K562 (cell line): ENCODE results near the gene SH3BGRL2. TPM values are rescaled to one million over a fixed set of nuclear protein-coding genes. Genes with fewer than 3 reads are reported as not detected.

Experiments
- ATAC-seq: fragments of 200-7000 bp; cut with Tn5 transposase; 3 replicates; pipeline ENCODE4 v1.9.1; 2020; ENCODE audit warnings: moderate library complexity
- BruUV-seq: library from RNA; stranded (reverse); fragments of 400-500 nt; replicated peaks from 2 replicates; lab custom pipeline; 2021; lab: Mats Ljungman, UMichigan
- CTCF ChIA-PET: fragments of 300-600 bp; formaldehyde crosslinking; extraction: SDS; loops from one replicate; lab custom pipeline; 2021; ENCODE audit warnings: low intra/inter-chr PET ratio; lab: Yijun Ruan, JAX
- POLR2A ChIA-PET: fragments of 300-600, 350-650 bp; sonication (Branson Sonifier 250); formaldehyde crosslinking; extraction: SDS; loops from one replicate; lab custom pipeline; 2021; ENCODE audit warnings: antibody characterized with exemption, inconsistent platforms; lab: Yijun Ruan, JAX
- DNase-seq, 4 experiments: peaks; one replicate each; pipeline versions ENCODE4 v3.0.0 to v3.0.0-alpha.2; 2011 to 2018; ENCODE audit warnings: low spot score in 3 of 4, mixed read lengths in 3 of 4; ENCODE audit errors: extremely low read depth in 1 of 4
- FAIRE-seq: peaks from 2 replicates; lab custom pipeline; 2011; peaks lifted over from hg19 to GRCh38; lab: Jason Lieb, UNC
- H2AFZ ChIP-seq: 2 replicates; pipeline ENCODE4 v1.6.0; 2011; ENCODE audit warnings: low read depth, low read length, control low read depth, inconsistent platforms
- H3K27ac ChIP-seq: fragments of 200-600 bp; 3 replicates; pipeline ENCODE4 v1.8.0; 2011; ENCODE audit warnings: low read depth, mild to moderate bottlenecking, control low read depth, inconsistent platforms, low read length, moderate library complexity, mixed read lengths; ENCODE audit errors: extremely low read depth
- H3K27me3 ChIP-seq, 2 experiments: fragments of 300-600 bp in 1 of 2; 2 replicates in 1 of 2; 3 replicates in 1 of 2; pipeline versions ENCODE4 v1.6.0 to v1.8.0; 2011; ENCODE audit warnings: inconsistent platforms in 2 of 2, low read length in 2 of 2, mild to moderate bottlenecking in 1 of 2, mixed read lengths in 1 of 2, moderate library complexity in 1 of 2; ENCODE audit not compliant: control insufficient read depth in 2 of 2, insufficient read depth in 2 of 2
- H3K36me3 ChIP-seq: fragments of 300-600 bp; 3 replicates; pipeline ENCODE4 v1.8.0; 2011; ENCODE audit warnings: mild to moderate bottlenecking, low read length, inconsistent platforms; ENCODE audit not compliant: control insufficient read depth, insufficient read depth
- H3K4me1 ChIP-seq, 2 experiments: fragments of 200-600 bp in 1 of 2; replicated peaks in 1 of 2; 2 replicates in 1 of 2; 3 replicates in 1 of 2; pipeline versions ENCODE4 v1.5.1 to v1.8.0; 2011; ENCODE audit warnings: inconsistent platforms in 2 of 2, low read length in 2 of 2, mild to moderate bottlenecking in 1 of 2, mixed read lengths in 1 of 2, moderate library complexity in 1 of 2; ENCODE audit not compliant: control insufficient read depth in 2 of 2, insufficient read depth in 2 of 2
- H3K4me2 ChIP-seq: 2 replicates; pipeline ENCODE4 v1.6.1; 2011; ENCODE audit warnings: low read length, control low read depth, inconsistent platforms, mixed read lengths; ENCODE audit not compliant: insufficient read depth
- H3K4me3 ChIP-seq: fragments of 200-600 bp; sonication (generic), shearing (Covaris generic); 2 replicates; pipeline ENCODE4 v1.5.1; 2016; ENCODE audit warnings: control low read depth, inconsistent platforms
- H3K79me2 ChIP-seq: fragments of 200-600 bp; 3 replicates; pipeline ENCODE4 v1.8.0; 2011; ENCODE audit warnings: low read length, inconsistent platforms; ENCODE audit not compliant: control insufficient read depth, insufficient read depth
- H3K9ac ChIP-seq, 2 experiments: 2 replicates each; pipeline versions ENCODE4 v1.6.0 to v1.6.1; 2011; ENCODE audit warnings: low read depth in 2 of 2, low read length in 2 of 2, control low read depth in 1 of 2, inconsistent platforms in 1 of 2, mild to moderate bottlenecking in 1 of 2, mixed read lengths in 1 of 2; ENCODE audit not compliant: insufficient read depth in 1 of 2
- H3K9me1 ChIP-seq: one replicate; pipeline ENCODE4 v1.6.0; 2011; ENCODE audit warnings: inconsistent platforms, mild to moderate bottlenecking, low read length, moderate library complexity; ENCODE audit not compliant: control insufficient read depth, insufficient read depth
- H3K9me3 ChIP-seq: replicated peaks from 2 replicates; pipeline ENCODE4 v1.5.1; 2011; ENCODE audit warnings: low read depth, low read length, inconsistent platforms; ENCODE audit not compliant: control insufficient read depth, insufficient read depth
- H4K20me1 ChIP-seq: replicated peaks from 2 replicates; pipeline ENCODE4 v1.6.1; 2011; ENCODE audit warnings: low read length, inconsistent platforms, mixed read lengths; ENCODE audit not compliant: control insufficient read depth, insufficient read depth
- FOXA3 ChIP-seq, 2 experiments: fragments of 450-650 bp in 1 of 2; sonication (generic) in 1 of 2; formaldehyde crosslinking; IDR thresholded peaks in 1 of 2; conservative IDR thresholded peaks in 1 of 2; 2 replicates each; pipeline versions ENCODE4 v1.4.0 to v1.8.0; 2020 to 2022; ENCODE audit warnings: mild to moderate bottlenecking in 2 of 2, missing genetic modification reagents in 1 of 2
- MAFK ChIP-seq: IDR thresholded peaks from 2 replicates; pipeline ENCODE4 v1.6.1; 2011; ENCODE audit warnings: low read length, improper control_type of control experiment
- MEIS2 ChIP-seq: fragments of 450-650 bp; IDR thresholded peaks from 2 replicates; pipeline ENCODE4 v1.6.1; 2014; ENCODE audit warnings: mild to moderate bottlenecking; ENCODE audit not compliant: partially characterized antibody
- NFE2L1 ChIP-seq: fragments of 450-650 bp; IDR thresholded peaks from 2 replicates; pipeline ENCODE4 v1.6.1; 2016; ENCODE audit warnings: missing genetic modification characterization, low read depth, mild to moderate bottlenecking, missing compliant biosample characterization, moderate library complexity, borderline replicate concordance
- PBX2 ChIP-seq, 2 experiments: IDR thresholded peaks in 1 of 2; conservative IDR thresholded peaks in 1 of 2; 2 replicates each; pipeline ENCODE4 v1.6.1; 2016; ENCODE audit warnings: low read depth in 2 of 2, mild to moderate bottlenecking in 1 of 2, missing compliant biosample characterization in 1 of 2, missing genetic modification characterization in 1 of 2, moderate library complexity in 1 of 2
- ZNF24 ChIP-seq: fragments of 450-650 bp; IDR thresholded peaks from 2 replicates; pipeline ENCODE4 v1.6.1; 2016
- ZNF316 ChIP-seq: fragments of 450-650 bp; IDR thresholded peaks from 2 replicates; pipeline ENCODE4 v1.6.1; 2016
- WGBS: fragments of 100-300 bp; shearing (Covaris generic); methylation state at CpG from one replicate; pipeline ENCODE4 v1.1.6; 2016; ENCODE audit warnings: low coverage, mixed read lengths; ENCODE audit not compliant: insufficient coverage; ENCODE audit errors: missing lambda C conversion rate; 5-methylcytosine and 5-hydroxymethylcytosine counted together
- in situ Hi-C: fragments of 300-500 bp; cut with MboI; formaldehyde crosslinking; loops from 4 replicates; pipeline ENCODE4 v1.15.0; 2018; ENCODE audit warnings: inconsistent platforms, mixed read lengths
- intact Hi-C: fragments of 100-400 bp; cut with micrococcal nuclease; formaldehyde crosslinking; loops from 2 replicates; pipeline ENCODE4 v1.14.2; 2022
- polyA plus RNA-seq, 8 experiments: library from polyadenylated mRNA; depleted of rRNA in 4 of 8; stranded (reverse) in 5 of 8; unstranded in 3 of 8; fragments of >200 nt; fragmentation: Nextera tagmentation in 2 of 8; fragmentation: Illumina TruSeq in 1 of 8; extraction: Ambion mirVana in 2 of 8; extraction: Trizol in 1 of 8; gene quantifications; 2 replicates each; pipeline versions ENCODE4 v1.2.1 to v1.2.3, GENCODE V29; 2011 to 2014; ENCODE audit warnings: inconsistent platforms in 1 of 8, missing spikeins in 1 of 8
- total RNA-seq, 7 experiments: library from RNA; depleted of rRNA in 6 of 7; stranded (reverse); fragments of >200 nt in 6 of 7; fragmentation: Illumina TruSeq in 2 of 7; extraction: Trizol in 2 of 7; gene quantifications; 2 replicates each; pipeline versions ENCODE4 v1.2.1 to v1.2.3, GENCODE V29; 2011 to 2021; ENCODE audit warnings: low replicate concordance in 1 of 7

SH3BGRL2 gene
- total and polyA plus RNA-seq, 9 of the 15 experiments (the other 6 are each of a cell fraction or from before 2014, with no cell fraction given): 4.4 to 12.1 (median 7.3) TPM

GRCh38 chr6:79632580-79632979, 1.5 kb downstream of the SH3BGRL2 start (continued):
- peak; percentile 50; the same call in 1 of the 2 replicates for TF ChIP-seq MAFK
- 0 out of 2 replicates have a peak, but pooled peaks have one; percentile 22 for TF ChIP-seq NFE2L1 (tag)
- peak; percentile 83 for TF ChIP-seq ZNF316

DNA sequence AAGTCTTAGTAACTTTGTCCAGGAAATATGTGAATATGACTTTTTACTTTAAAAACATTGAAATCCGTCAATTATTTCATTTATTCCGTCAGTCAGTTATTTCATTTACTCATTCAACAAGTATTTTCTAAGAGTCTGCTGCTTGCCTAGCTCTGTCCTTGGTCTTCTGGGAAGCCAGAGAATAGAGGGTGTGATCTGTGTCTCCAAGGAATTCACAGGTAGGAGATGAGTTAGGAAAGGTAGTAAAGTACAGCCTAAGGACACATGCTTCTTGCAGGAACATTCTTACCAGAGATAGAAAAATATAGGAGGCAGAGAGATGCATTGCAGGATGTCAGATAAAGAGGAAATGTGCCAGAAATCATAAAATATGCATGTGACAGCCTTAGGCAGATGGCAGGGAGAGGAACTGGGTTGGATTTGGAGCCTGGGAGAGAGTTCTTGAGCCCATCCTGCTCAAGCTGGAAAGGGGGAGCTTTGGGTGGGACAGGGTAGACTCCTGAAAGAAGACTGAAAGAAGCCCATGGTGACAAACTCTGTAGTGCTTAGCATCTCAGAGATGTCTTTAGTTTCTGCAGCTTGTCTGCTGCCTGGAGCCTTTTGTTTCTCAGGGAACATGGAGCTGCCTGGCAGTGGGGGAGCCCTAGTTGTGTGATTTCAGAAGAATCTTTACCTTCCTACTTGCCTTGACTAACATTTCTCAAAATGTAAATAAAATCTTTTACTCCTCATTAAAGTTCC, 3.5 kb downstream of the SH3BGRL2 start:
- Histone ChIP-seq H3K36me3 (no peaks in the 10 kb centered on the region; the same call in 2 of the 3 replicates), H4K20me1 (no peaks in the 10 kb centered on the region), H3K4me1 (peaks cover 14 to 19% of the 10 kb centered on the region in 2 experiments; a peak in 4 of 5 replicates), H3K9me3 (no peaks in the 10 kb centered on the region), H3K9ac (no peak overlapping the region; a peak in 1 of 4 replicates), H3K9me1 (no peaks in the 10 kb centered on the region), H3K4me3 (no peak overlapping the region), H3K79me2 (peaks cover 28% of the 10 kb centered on the region), H3K4me2 (no peak overlapping the region), H3K27me3 (no peaks in the 10 kb centered on the region), H2AFZ (no peak overlapping the region), H3K27ac (no peak overlapping the region)
- 40% methylated on average over 2 of the region's 2 CpGs for WGBS
- ATAC-seq (no peak), DNase-seq (no peak), FAIRE-seq (no peak)
- ChIA-PET POLR2A (interaction anchor here (0.6 to 5.3 kb wide), 2 partner anchors 10 to 20 kb away, joined by 4 to 34 read pairs; no protein-coding TSS in a partner anchor), CTCF (no interaction called here)
- in situ Hi-C loops: no loop called here
- no peak for TF ChIP-seq FOXA3 (CRISPR knock-in tag; conservative IDR thresholded peaks at IDR 0.05 in 1 of 2, IDR thresholded peaks at IDR 0.05 in 1 of 2)
- TF ChIP-seq PBX2 (CRISPR knock-in tag; IDR thresholded peaks at IDR 0.05; ENCODE audit: low read depth): no peak
- peak; percentile 46; the same call in 1 of the 2 replicates for TF ChIP-seq PBX2 (tag; conservative IDR thresholded peaks at IDR 0.05; ENCODE audit: low read depth)
- peak; percentile 27 for TF ChIP-seq MEIS2
- TF ChIP-seq ZNF24: no peak
- no TSS peak for BruUV-seq
- intact Hi-C loops: no loop called here
